ENCODE data around the gene BPIFB6. TPM values are rescaled to one million over a fixed set of nuclear protein-coding genes. Genes with fewer than 3 reads are reported as not detected.

The BPIFB6 gene
- polyA plus RNA-seq, 3 donors = not detected

DNA sequence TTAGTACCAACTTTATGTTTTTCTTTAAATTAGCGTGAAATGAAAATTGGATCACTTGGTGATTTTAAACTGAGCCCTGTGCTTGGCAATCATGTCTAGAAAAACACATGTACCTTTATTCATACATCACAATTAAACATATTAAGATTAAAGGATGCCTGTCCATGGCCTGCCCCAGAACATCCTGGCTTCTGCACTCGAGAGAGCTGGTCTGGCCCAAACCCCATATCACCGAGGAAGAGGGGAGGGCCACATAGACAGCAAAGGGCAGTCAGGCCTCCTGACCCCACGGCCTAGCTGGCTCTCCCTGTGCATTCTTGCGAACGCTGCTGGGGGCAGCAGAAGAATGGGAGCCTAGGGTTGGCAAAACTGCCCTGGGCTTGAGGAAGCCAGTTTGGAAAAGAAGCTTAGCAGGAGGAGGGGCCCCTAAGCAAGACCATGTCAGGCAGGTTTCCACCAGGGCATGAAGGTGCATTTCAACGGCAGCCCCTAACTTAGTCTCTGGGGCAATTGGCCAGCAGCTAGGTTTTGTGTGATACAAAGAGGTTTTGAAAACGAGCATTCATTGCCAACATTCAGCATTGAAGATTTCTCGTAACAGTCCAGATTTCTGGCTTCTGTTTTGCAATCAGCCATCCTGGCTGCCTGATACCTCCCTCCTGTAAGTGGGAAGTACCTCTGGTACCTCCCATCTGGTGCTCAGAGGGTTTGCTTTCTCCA, 30.8 kb downstream of the BPIFB6 start:
- H3K27me3 Mint-ChIP-seq (ENCODE audit: low read depth in 3 of 3) = peaks cover 1 to 4% (median 2%) of the 10 kb centered on the region in 3 donors
- H3K4me3 ChIP-seq (replicated peaks in 1 of 3; ENCODE audit: low read depth in 2 of 3, low read length in 3 of 3) = no peak overlapping the region
- no peaks in the 10 kb centered on the region for H3K27me3 ChIP-seq (ENCODE audit: control insufficient read depth in 2 of 2, insufficient read depth in 2 of 2, low read length in 2 of 2)
- no peaks in the 10 kb centered on the region for H3K36me3 ChIP-seq (replicated peaks in 1 of 2; ENCODE audit: control insufficient read depth in 1 of 2, insufficient read depth in 2 of 2, low read length in 2 of 2)
- H3K36me3 Mint-ChIP-seq = no peaks in the 10 kb centered on the region
- H3K27ac ChIP-seq (ENCODE audit: low read depth in 1 of 2, low read length in 2 of 2) = no peak overlapping the region
- H3K79me2 ChIP-seq (ENCODE audit: insufficient read depth, low read length) = no peaks in the 10 kb centered on the region
- H3K4me1 ChIP-seq (ENCODE audit: control insufficient read depth in 1 of 2, insufficient read depth in 2 of 2, low read length in 2 of 2) = peaks cover 0 to under 1% of the 10 kb centered on the region in 2 donors
- no peaks in the 10 kb centered on the region for H3K9me3 ChIP-seq (replicated peaks in 1 of 2; ENCODE audit: control insufficient read depth in 1 of 2, insufficient read depth in 1 of 2, low read length in 2 of 2)
- H3K27ac Mint-ChIP-seq = no peak overlapping the region
- DNase-seq = no peak
- H3K9me3 Mint-ChIP-seq = no peaks in the 10 kb centered on the region
- no peak overlapping the region for H3K9ac ChIP-seq (ENCODE audit: insufficient read depth, low read length, poor library complexity, severe bottlenecking)
- no peak overlapping the region for H2AFZ ChIP-seq (ENCODE audit: insufficient read depth, low read depth, low read length, poor library complexity, severe bottlenecking)
- no peak overlapping the region for H3K4me2 ChIP-seq (replicated peaks; ENCODE audit: extremely low read depth, low read length, poor library complexity, severe bottlenecking)
- WGBS (ENCODE audit: insufficient coverage) = 83% methylated on average over 7 of the region's 9 CpGs
- intact Hi-C loops (cut with micrococcal nuclease) = no loop called here
- H3K4me1 Mint-ChIP-seq = peaks cover 4% of the 10 kb centered on the region
- H4K20me1 ChIP-seq (ENCODE audit: insufficient read depth, low read length) = no peaks in the 10 kb centered on the region
- no peak overlapping the region for H3K4me3 Mint-ChIP-seq
- TF ChIP-seq, protein P1, sequence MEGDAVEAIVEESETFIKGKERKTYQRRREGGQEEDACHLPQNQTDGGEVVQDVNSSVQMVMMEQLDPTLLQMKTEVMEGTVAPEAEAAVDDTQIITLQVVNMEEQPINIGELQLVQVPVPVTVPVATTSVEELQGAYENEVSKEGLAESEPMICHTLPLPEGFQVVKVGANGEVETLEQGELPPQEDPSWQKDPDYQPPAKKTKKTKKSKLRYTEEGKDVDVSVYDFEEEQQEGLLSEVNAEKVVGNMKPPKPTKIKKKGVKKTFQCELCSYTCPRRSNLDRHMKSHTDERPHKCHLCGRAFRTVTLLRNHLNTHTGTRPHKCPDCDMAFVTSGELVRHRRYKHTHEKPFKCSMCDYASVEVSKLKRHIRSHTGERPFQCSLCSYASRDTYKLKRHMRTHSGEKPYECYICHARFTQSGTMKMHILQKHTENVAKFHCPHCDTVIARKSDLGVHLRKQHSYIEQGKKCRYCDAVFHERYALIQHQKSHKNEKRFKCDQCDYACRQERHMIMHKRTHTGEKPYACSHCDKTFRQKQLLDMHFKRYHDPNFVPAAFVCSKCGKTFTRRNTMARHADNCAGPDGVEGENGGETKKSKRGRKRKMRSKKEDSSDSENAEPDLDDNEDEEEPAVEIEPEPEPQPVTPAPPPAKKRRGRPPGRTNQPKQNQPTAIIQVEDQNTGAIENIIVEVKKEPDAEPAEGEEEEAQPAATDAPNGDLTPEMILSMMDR (IDR thresholded peaks at IDR 0.05) = no peak

GRCh38 chr20:33062825-33063149, 31.3 kb downstream of the BPIFB6 start:
- TF ChIP-seq, protein P1 (IDR thresholded peaks at IDR 0.05) = no peak
- Mint-ChIP-seq H3K27me3 (ENCODE audit: low read depth in 3 of 3) (peaks cover 0 to 4% (median 2%) of the 10 kb centered on the region in 3 donors), H3K27ac (no peak overlapping the region), H3K4me1 (peaks cover 9% of the 10 kb centered on the region), H3K4me3 (no peak overlapping the region), H3K36me3 (no peaks in the 10 kb centered on the region), H3K9me3 (no peaks in the 10 kb centered on the region)
- intact Hi-C loops (cut with micrococcal nuclease) = no loop called here
- no peak overlapping the region for H3K9ac ChIP-seq (ENCODE audit: insufficient read depth, low read length, poor library complexity, severe bottlenecking)
- H3K4me1 ChIP-seq (ENCODE audit: control insufficient read depth in 1 of 2, insufficient read depth in 2 of 2, low read length in 2 of 2) = peaks cover 5% of the 10 kb centered on the region in 2 donors
- H3K79me2 ChIP-seq (ENCODE audit: insufficient read depth, low read length) = no peaks in the 10 kb centered on the region
- no peaks in the 10 kb centered on the region for H3K27me3 ChIP-seq (ENCODE audit: control insufficient read depth in 2 of 2, insufficient read depth in 2 of 2, low read length in 2 of 2)
- WGBS (ENCODE audit: insufficient coverage) = no CpG with 5 or more reads among the region's 1 CpG
- H3K9me3 ChIP-seq (replicated peaks in 1 of 2; ENCODE audit: control insufficient read depth in 1 of 2, insufficient read depth in 1 of 2, low read length in 2 of 2) = no peaks in the 10 kb centered on the region
- H3K4me3 ChIP-seq (replicated peaks in 1 of 3; ENCODE audit: low read depth in 2 of 3, low read length in 3 of 3) = no peak overlapping the region
- H3K36me3 ChIP-seq (replicated peaks in 1 of 2; ENCODE audit: control insufficient read depth in 1 of 2, insufficient read depth in 2 of 2, low read length in 2 of 2) = no peaks in the 10 kb centered on the region
- no peak overlapping the region for H2AFZ ChIP-seq (ENCODE audit: insufficient read depth, low read depth, low read length, poor library complexity, severe bottlenecking)
- no peak overlapping the region for H3K4me2 ChIP-seq (replicated peaks; ENCODE audit: extremely low read depth, low read length, poor library complexity, severe bottlenecking)
- H4K20me1 ChIP-seq (ENCODE audit: insufficient read depth, low read length) = no peaks in the 10 kb centered on the region
- no peak overlapping the region for H3K27ac ChIP-seq (ENCODE audit: low read depth in 1 of 2, low read length in 2 of 2)
- no peak for DNase-seq

Data from CD14-positive monocyte (primary cell).